GM18861 (cell line): ENCODE measurements around the gene SLC48A1.
"Not testable (repeated sequence)": the region's sequence is repeated elsewhere in the genome, so short reads cannot be mapped to it uniquely, and the experiment has no call there.

Experiments used
- ATAC-seq: cut with Tn5 transposase; IDR thresholded peaks from one replicate; pipeline ENCODE4 v1.9.1; 2021; ENCODE audit not compliant: unreplicated experiment

Gene SLC48A1

GRCh38 chr12:47808050-47808449 is 35.0 kb downstream of the SLC48A1 start:
- ATAC-seq = no peak

GRCh38 chr12:47808574-47809365 is 35.7 kb downstream of the SLC48A1 start:
- ATAC-seq = no peak

GRCh38 chr12:47809518-47809917 is 36.5 kb downstream of the SLC48A1 start:
- ATAC-seq = not testable (repeated sequence)

GRCh38 chr12:47811072-47811396 is 38.0 kb downstream of the SLC48A1 start:
- ATAC-seq = no peak

GRCh38 chr12:47811581-47812484 is 38.8 kb downstream of the SLC48A1 start:
- ATAC-seq = no peak

- ATAC-seq = peak; percentile 53
Observed at GRCh38 chr12:47812797-47813510, 39.9 kb downstream of the SLC48A1 start.

GRCh38 chr12:47813511-47814196 is 40.6 kb downstream of the SLC48A1 start:
- ATAC-seq = peak; percentile 41

- no peak for ATAC-seq
Observed at GRCh38 chr12:47814539-47815170, 41.6 kb downstream of the SLC48A1 start.

GRCh38 chr12:47815447-47815846 is 42.4 kb downstream of the SLC48A1 start:
- ATAC-seq = not testable (repeated sequence)

- no peak for ATAC-seq
Observed at GRCh38 chr12:47816403-47817271, 43.6 kb downstream of the SLC48A1 start.

- ATAC-seq = no peak
Observed at GRCh38 chr12:47817272-47818006, 44.4 kb downstream of the SLC48A1 start.

GRCh38 chr12:47818007-47818376 is 45.0 kb downstream of the SLC48A1 start:
- no peak for ATAC-seq

- ATAC-seq = no peak
Observed at GRCh38 chr12:47818467-47819137, 45.6 kb downstream of the SLC48A1 start.

- no peak for ATAC-seq
Observed at GRCh38 chr12:47819138-47819895, 46.3 kb downstream of the SLC48A1 start.

- no peak for ATAC-seq
Observed at GRCh38 chr12:47819896-47820630, 47.0 kb downstream of the SLC48A1 start, which contains the start of gene HDAC7. TSS of gene HDAC7 (minus strand) at chr12:47819903. CDS start at chr12:47819785, 118 bp downstream.

- no peak for ATAC-seq
Observed at GRCh38 chr12:47820631-47821345, 47.8 kb downstream of the SLC48A1 start.
